LHCN-M2 (cell line): Measurements from ENCODE around the gene TRAM2. TPM values are rescaled to one million over a fixed set of nuclear protein-coding genes. Genes with fewer than 3 reads are reported as not detected.

Experiments used
- DNase-seq: peaks from one replicate; pipeline ENCODE4 v3.0.0-alpha.2; 2012; ENCODE audit warnings: low read depth
- total RNA-seq: library from RNA; depleted of rRNA; stranded (reverse); fragments of >200 nt; gene quantifications from 2 replicates; pipeline ENCODE4 v1.2.3, GENCODE V29; 2014

TRAM2 gene
- total RNA-seq, 1 experiment from 2014 or later = 124 TPM

- DNase-seq = no peak
Observed at GRCh38 chr6:52547647-52548352, 29.1 kb downstream of the TRAM2 start.

DNA sequence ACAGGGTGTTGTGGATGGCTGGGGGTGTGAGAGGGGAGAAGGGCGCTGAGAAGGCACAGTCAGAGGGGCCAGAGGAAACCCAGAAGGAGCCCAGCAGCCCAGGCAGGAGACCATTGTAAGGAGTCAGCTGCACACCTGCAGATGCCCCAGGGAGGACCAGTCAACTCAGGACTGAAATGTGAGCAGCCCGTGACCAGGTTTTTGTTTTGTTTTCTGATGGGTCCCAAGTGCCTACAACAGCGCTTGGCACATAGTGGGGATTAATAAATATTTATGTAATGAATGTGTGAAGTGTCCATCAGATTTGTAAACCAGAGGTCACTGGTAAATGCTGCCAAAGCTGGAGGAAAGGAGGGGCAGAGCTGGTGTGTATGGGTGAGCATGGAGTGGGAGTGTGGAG lies 30.2 kb downstream of the TRAM2 start:
- no peak for DNase-seq

- DNase-seq = no peak
Observed at GRCh38 chr6:52546192-52546591, 30.7 kb downstream of the TRAM2 start.

DNA sequence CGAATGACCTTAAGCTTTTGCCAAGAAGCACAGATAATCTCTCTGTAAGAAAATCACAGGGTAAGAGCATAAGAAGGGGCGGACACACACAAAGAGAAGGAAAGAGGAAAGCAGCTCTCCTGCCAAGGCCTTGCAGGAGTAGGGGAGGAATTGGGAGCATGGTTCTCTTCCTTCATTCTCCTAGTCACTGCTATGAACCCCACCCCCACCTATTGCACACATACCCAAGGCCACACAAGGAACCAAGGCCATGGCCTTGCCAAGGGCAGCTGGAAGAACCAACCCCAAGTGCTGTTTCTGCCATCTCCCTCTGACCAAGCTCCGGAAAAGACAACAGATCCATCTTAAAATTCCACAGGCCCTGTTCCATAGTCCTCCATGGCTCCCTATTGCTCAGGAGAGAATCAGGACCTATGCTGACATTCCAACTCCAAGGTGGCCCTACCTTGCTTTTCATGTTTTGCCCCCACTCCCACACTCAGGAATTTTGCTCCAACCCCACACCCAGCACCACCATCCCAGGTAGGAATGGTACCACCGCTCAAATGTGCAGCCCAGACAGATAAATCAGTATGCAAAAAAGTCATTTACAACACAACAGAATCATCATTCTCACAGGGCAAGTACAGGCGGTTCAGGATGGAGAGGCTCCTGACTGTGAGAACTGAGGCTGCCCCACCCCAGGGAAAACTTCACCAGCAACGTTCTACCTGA lies 31.3 kb downstream of the TRAM2 start:
- no peak for DNase-seq

DNA sequence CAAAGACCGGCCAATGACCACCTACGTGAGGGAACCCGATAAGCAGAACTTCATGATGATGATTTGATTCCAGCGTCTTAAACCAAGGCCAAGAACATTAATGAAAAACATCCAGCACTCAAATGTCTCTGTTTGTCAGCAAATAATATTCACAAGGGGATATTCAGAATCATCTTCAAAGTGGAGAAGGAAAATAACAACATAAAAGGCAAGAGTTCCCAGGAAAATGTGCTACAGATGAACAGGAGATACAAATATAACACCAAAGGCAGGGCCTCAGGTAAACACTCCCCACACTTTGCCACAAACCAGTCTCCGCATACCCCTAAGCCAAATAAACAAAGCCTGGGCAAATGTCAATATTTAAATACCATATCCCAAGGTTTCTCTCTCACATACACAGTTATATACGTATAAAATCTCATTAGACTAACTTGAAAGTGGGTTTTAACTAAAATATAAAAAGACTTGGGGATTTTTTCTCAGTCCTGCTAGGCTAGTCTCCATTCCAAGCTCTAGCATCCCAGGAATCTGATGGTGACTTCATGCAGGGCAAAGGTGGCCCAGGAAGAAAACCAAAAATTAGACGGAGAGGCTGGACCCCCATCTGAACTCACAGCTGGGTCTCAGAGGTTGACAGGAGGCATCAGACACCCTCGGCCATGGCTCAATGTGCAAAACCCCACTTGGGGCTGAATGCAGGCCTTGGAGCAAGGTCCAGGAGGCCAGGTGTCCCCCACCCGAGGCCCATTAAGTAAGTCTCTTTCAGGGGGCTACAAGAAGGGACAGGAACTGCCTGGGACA lies 32.1 kb downstream of the TRAM2 start:
- DNase-seq = no peak

DNA sequence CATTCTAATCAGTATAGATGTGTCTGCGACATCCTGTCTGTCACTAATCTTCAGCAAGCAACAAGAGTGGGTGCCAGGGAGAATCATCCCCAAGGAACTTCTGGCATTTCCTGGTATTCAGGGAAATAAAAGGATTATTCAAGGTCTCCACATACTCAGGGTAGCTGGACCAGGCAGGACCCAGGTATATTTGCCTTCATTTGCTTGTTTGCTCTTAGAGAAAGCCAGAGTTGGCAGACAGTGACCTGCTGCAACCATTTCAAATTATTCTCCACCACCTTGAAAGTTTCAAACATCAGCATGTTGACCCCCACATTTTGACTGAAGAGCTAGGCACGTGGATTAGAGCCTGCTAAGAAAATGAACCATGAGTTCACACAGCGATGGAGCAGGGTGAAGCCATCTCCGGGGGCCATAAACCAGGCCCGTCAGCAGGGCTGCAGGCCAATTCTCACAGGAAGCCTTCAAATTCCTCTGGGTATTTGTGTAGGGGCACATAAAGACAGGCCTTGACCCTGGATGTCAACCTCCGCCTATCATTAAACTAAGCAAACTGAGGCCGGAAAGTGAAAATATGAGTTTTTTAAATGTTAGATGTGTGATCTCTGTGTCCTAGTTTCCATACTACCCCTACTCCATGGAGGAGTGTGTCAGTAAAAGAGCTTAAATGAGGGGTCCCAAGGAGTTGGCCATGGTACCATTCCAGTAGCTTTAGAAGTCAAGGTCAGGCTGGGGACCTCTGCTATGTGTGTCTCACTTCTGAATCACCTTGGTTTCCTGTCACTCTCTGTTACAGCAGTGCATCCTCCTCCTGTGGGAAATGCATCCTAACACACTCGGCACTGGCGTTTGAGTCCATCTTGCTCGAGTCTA lies 32.9 kb downstream of the TRAM2 start:
- no peak for DNase-seq

DNA sequence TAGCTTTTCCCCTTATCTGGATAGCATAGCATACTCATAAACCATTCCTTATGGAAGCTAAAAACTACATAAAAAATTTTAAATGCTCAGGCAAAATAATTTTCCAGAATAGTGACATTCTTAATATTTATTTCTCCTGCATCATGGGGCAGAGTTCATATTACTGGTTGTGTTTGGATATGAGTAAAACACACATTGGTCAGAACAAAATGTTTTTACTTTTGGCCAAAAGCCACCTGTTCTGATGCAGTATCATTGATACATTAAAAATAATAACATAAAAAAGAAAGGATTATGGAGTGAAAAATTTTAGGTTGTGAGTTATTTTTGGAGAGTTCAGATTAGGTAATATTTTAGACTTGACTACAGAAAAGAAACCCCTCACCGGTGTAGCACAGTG lies 33.6 kb downstream of the TRAM2 start:
- DNase-seq = peak; percentile 69

DNA sequence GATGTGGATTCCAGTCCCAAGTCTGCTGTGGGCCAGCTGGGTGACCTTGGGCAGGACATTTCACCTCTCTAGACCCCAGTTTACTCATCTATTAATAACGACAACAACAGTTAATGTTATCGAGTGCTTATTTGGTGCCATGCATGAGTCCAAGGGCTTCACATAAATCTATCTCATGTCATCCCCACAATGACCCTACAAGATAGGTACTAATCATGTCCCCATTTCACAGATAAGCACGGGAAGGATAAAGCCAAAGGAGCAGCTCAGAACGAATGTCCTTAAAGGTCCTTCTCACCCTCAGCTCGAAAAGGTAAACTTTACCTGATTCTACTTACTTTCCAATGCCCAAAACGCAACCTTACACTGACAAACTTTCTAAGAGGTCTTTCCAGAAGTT lies 35.7 kb downstream of the TRAM2 start:
- no peak for DNase-seq

GRCh38 chr6:52540286-52540902 lies 36.5 kb downstream of the TRAM2 start:
- DNase-seq = no peak

- peak; percentile 86 for DNase-seq
Observed at GRCh38 chr6:52539607-52540006, 37.3 kb downstream of the TRAM2 start.

DNA sequence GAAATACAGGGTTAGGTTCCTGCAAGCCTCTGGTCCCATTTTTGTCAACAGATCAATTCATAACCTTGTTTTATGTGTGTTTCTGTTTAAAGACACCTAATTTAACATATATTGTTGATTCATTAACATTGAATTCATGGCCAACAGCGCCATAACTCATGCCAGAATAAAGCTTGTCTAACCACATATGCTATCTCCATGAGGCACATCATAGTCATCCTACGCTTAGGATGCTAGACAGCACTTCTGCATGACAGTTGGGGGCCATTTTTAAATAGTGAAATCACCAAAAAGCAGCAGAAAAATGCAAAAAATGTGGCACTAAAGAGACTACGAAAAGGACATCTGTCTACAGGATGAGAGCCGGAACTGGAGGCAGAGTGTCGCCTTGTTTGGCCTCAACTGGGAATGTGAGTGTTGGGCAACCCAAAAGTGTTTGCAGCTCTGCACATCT lies 37.9 kb downstream of the TRAM2 start:
- peak; percentile 61 for DNase-seq

GRCh38 chr6:52538252-52538900 lies 38.5 kb downstream of the TRAM2 start:
- peak; percentile 57 for DNase-seq

GRCh38 chr6:52537001-52537753 lies 39.7 kb downstream of the TRAM2 start:
- peak; percentile 77 for DNase-seq

DNA sequence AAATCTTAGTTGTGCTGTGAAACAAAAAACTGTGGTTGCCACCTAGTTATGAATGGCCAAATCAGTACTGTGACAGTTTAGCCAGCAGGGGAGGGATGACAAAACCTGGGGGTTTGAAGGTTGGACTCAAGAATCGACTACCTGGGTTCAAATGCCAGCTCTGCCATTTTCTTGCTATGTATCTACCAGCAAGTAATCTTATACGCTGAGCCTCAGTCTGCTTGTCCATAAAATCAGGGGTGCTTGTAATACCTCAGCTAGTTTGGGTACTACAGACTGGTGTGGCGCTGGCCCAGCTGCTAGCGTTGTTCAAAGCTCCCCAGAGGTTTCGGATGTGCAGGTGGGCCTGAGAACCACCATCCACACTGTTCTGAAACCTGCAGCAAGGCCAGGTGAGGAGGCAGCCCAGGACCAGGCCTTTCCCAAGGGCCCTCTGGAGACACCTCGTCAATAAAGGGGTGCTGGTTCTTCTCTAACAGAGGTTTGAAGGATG lies 40.4 kb downstream of the TRAM2 start:
- DNase-seq = no peak

DNA sequence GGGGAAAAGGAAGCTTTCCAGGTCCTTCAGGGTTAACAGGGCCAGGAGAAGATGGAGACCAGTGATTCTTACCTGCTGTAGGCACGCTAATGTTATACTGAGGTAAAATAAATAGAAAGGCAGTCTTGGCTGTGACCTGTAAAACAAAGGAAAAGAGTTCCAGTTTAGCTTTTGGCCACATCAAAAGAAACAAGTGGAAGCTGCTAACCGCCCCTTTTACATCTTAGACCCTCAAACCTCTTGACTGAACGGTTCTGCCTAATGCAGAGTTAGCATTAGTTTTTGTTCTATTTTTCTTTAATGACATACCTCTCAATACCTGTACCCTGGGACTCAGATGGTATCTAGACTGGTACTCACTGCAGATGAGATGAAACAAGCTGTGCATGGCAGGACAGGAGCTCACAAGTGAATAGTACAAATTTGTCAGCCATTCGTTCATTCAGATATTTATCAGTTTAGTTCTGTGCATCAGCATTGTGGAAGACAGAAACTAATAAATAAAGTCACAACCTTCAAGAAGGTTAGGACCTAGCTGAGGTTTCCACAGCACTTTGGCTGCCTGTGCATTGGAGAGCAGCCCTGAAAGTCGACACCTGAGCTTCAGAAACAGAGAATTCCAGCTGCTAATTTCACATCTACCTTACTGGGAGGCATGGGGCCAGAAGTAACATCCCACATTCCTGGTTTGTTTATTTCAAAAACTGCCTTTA lies 41.0 kb downstream of the TRAM2 start:
- DNase-seq = no peak

- no peak for DNase-seq
Observed at GRCh38 chr6:52534966-52535390, 41.9 kb downstream of the TRAM2 start.

GRCh38 chr6:52534363-52534762 lies 42.5 kb downstream of the TRAM2 start:
- no peak for DNase-seq

DNA sequence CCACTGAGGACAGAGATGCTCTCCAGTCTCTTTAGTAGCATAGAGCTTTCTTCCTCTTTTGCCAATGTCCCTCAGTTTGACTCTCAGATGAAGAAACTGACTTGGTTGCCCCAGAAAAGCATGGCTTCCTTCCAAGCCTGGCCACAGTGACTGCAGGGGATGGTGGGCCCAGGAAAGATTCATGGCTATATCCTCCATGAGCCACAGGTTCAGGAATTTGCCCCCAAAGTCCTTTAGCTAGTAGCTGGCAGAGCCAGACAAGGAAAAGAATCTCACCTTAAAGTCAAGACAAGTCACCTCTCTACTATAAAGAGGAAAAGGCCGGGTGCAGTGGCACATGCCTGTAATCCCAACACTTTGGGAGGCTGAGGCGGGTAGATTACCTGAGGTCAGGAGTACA lies 43.4 kb downstream of the TRAM2 start:
- no peak for DNase-seq

DNA sequence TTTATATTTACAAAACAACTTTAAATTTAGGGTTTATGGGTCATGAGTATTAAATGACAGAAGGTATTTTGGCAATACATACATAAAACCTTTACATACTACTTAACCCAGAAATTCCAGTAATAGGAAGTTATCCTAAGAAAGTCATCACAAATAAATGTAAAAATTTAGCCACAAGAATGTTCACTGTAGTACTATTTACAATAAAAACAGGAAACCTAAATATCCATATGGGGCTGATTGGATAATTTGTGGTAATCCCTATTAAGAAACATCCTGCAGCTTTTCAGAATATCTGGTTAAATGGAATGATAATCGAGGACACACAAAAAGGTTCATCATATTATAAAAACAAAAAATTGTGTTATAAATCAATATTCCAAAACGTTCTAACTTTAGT lies 44.4 kb downstream of the TRAM2 start:
- no peak for DNase-seq
